Measurements from ENCODE around the gene ALDH1A2. TPM values are rescaled to one million over a fixed set of nuclear protein-coding genes. Genes with fewer than 3 reads are reported as not detected.
"Not testable (repeated sequence)": the region's sequence is repeated elsewhere in the genome, so short reads cannot be mapped to it uniquely, and the experiment has no call there.

ALDH1A2 gene
- total RNA-seq, 2 donors from 2014 or later: 4.3 to 37.5 TPM

- TF ChIP-seq CTCF (IDR thresholded peaks at IDR 0.05): no peak
- ATAC-seq (ENCODE audit: insufficient number of reproducible peaks, low FRiP score, low read depth): no peak
- no peak overlapping the region for H3K27ac ChIP-seq
Observed at GRCh38 chr15:58038426-58039078, 27.0 kb downstream of the ALDH1A2 start.

GRCh38 chr15:58037723-58038301, 27.7 kb downstream of the ALDH1A2 start:
- H3K9me3 ChIP-seq: no peaks in the 10 kb centered on the region
- H3K36me3 ChIP-seq: no peaks in the 10 kb centered on the region
- no peak for ATAC-seq (ENCODE audit: insufficient number of reproducible peaks, low FRiP score, low read depth)
- H3K27ac ChIP-seq: no peak overlapping the region
- no peak for DNase-seq (ENCODE audit: low spot score)
- no peak for TF ChIP-seq CTCF (IDR thresholded peaks at IDR 0.05)
- H3K4me3 ChIP-seq: no peak overlapping the region
- no peaks in the 10 kb centered on the region for H3K27me3 ChIP-seq (replicated peaks; ENCODE audit: insufficient read depth)
- H3K4me1 ChIP-seq (ENCODE audit: control insufficient read depth in 1 of 2, low read depth in 2 of 2): no peaks in the 10 kb centered on the region

More at GRCh38 chr15:58038426-58039078, 27.0 kb downstream of the ALDH1A2 start:
- Histone ChIP-seq H3K36me3 (no peaks in the 10 kb centered on the region), H3K27me3 (replicated peaks; ENCODE audit: insufficient read depth) (no peaks in the 10 kb centered on the region), H3K4me3 (no peak overlapping the region), H3K4me1 (ENCODE audit: control insufficient read depth in 1 of 2, low read depth in 2 of 2) (no peaks in the 10 kb centered on the region), H3K9me3 (no peaks in the 10 kb centered on the region)
- no peak for DNase-seq (ENCODE audit: low spot score)

- Histone ChIP-seq H3K36me3 (no peaks in the 10 kb centered on the region), H3K9me3 (no peaks in the 10 kb centered on the region), H3K4me3 (no peak overlapping the region), H3K4me1 (ENCODE audit: control insufficient read depth in 1 of 2, low read depth in 2 of 2) (no peaks in the 10 kb centered on the region), H3K27ac (no peak overlapping the region), H3K27me3 (replicated peaks; ENCODE audit: insufficient read depth) (no peaks in the 10 kb centered on the region)
- no peak for DNase-seq (ENCODE audit: low spot score)
- TF ChIP-seq CTCF (IDR thresholded peaks at IDR 0.05): no peak
- no peak for ATAC-seq (ENCODE audit: insufficient number of reproducible peaks, low FRiP score, low read depth)
Observed at GRCh38 chr15:58036579-58036978, 28.9 kb downstream of the ALDH1A2 start.

GRCh38 chr15:58028392-58028791, 37.1 kb downstream of the ALDH1A2 start:
- H3K4me1 ChIP-seq (ENCODE audit: control insufficient read depth in 1 of 2, low read depth in 2 of 2); H3K27me3 ChIP-seq (replicated peaks; ENCODE audit: insufficient read depth); H3K27ac ChIP-seq; DNase-seq (ENCODE audit: low spot score); H3K4me3 ChIP-seq; ATAC-seq (ENCODE audit: insufficient number of reproducible peaks, low FRiP score, low read depth); H3K36me3 ChIP-seq: not testable (repeated sequence)
- peaks cover 23% of the 10 kb centered on the region for H3K9me3 ChIP-seq

- ATAC-seq (ENCODE audit: insufficient number of reproducible peaks, low FRiP score, low read depth): no peak
- no peak for DNase-seq (ENCODE audit: low spot score)
- Histone ChIP-seq H3K4me1 (ENCODE audit: control insufficient read depth in 1 of 2, low read depth in 2 of 2) (no peaks in the 10 kb centered on the region), H3K9me3 (peaks cover 23% of the 10 kb centered on the region), H3K4me3 (no peak overlapping the region), H3K27me3 (replicated peaks; ENCODE audit: insufficient read depth) (no peaks in the 10 kb centered on the region), H3K27ac (no peak overlapping the region), H3K36me3 (no peaks in the 10 kb centered on the region)
- no peak for TF ChIP-seq CTCF (IDR thresholded peaks at IDR 0.05)
Observed at GRCh38 chr15:58026552-58026951, 39.0 kb downstream of the ALDH1A2 start.

All from thoracic aorta (tissue), 2 donors.